HFFc6 (cell line): ENCODE results near the gene IDH3B. TPM values are rescaled to one million over a fixed set of nuclear protein-coding genes. Genes with fewer than 3 reads are reported as not detected.
A peak's percentile ranks its signal among the peaks of the same experiment; 100 is the strongest.

Experiments used
- DNase-seq: peaks from one replicate; pipeline ENCODE4 v3.0.0-alpha.2; 2018
- H3K27ac Mint-ChIP-seq: 2 replicates; pipeline ENCODE4 v1.8.0; 2020; ENCODE audit warnings: mild to moderate bottlenecking, mixed read lengths
- H3K27me3 Mint-ChIP-seq: 2 replicates; pipeline ENCODE4 v1.8.0; 2021; ENCODE audit warnings: mild to moderate bottlenecking, moderate library complexity, mixed read lengths; ENCODE audit not compliant: insufficient read depth
- H3K36me3 Mint-ChIP-seq: 2 replicates; pipeline ENCODE4 v1.8.0; 2021; ENCODE audit warnings: low read depth, mixed read lengths
- H3K4me1 Mint-ChIP-seq: 2 replicates; pipeline ENCODE4 v1.8.0; 2020; ENCODE audit warnings: low read depth, mixed read lengths
- H3K4me3 Mint-ChIP-seq: 2 replicates; pipeline ENCODE4 v1.8.0; 2020; ENCODE audit warnings: mild to moderate bottlenecking, moderate library complexity, mixed read lengths
- H3K9me3 Mint-ChIP-seq: 2 replicates; pipeline ENCODE4 v1.8.0; 2020; ENCODE audit warnings: mild to moderate bottlenecking, mixed read lengths
- CTCF ChIP-seq: fragments of 200-600 bp; sonication (generic); IDR thresholded peaks from 2 replicates; pipeline ENCODE4 v1.5.0; 2021; ENCODE audit warnings: antibody characterized with exemption, mild to moderate bottlenecking
- total RNA-seq, 6 experiments: library from RNA; stranded (reverse); fragmentation: NEBNext Ultra II Directional; extraction: Animal tissue kit (Norgen Biotek cat#: 25700); gene quantifications; 2 replicates in 1 of 6; 3 replicates in 5 of 6; pipeline ENCODE4 v1.2.3, GENCODE V29; 2021

Gene IDH3B
- total RNA-seq, 6 experiments from 2014 or later, result 63.1 to 87.8 (median 79.8) TPM

DNA sequence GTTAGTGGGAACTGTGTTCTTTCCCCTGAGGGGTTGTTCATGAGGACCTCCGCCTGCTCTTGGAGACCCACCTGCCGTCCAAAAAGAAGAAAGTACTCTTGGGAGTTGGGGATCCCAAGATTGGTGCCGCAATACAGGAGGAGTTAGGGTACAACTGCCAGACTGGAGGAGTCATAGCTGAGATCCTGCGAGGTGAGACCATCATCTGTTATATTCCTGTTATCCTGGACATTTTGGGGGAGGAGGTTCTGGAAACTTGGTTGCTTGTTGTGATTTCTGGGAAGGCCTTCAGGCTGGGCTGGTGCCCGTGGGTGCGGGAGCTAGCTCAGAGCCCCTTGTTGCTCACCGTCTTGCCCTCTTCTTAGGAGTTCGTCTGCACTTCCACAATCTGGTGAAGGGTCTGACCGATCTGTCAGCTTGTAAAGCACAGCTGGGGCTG lies 9.6 kb downstream of the IDH3B start:
- no peak for DNase-seq
- Mint-ChIP-seq H3K4me3 (peak overlapping the region; percentile 96), H3K27me3 (peaks cover 4% of the 10 kb centered on the region; the same call in 1 of the 2 replicates), H3K4me1 (peaks cover 34% of the 10 kb centered on the region), H3K27ac (peak overlapping the region; percentile 78), H3K36me3 (peaks cover 40% of the 10 kb centered on the region), H3K9me3 (no peaks in the 10 kb centered on the region)
- TF ChIP-seq CTCF, result no peak

GRCh38 chr20:2653556-2654383 lies 10.2 kb downstream of the IDH3B start:
- Mint-ChIP-seq H3K4me1 (peaks cover 34% of the 10 kb centered on the region), H3K36me3 (peaks cover 40% of the 10 kb centered on the region), H3K27ac (peak overlapping the region; percentile 78), H3K9me3 (no peaks in the 10 kb centered on the region), H3K27me3 (peaks cover 4% of the 10 kb centered on the region; the same call in 1 of the 2 replicates), H3K4me3 (peak overlapping the region; percentile 96)
- no peak for DNase-seq
- TF ChIP-seq CTCF, result no peak

DNA sequence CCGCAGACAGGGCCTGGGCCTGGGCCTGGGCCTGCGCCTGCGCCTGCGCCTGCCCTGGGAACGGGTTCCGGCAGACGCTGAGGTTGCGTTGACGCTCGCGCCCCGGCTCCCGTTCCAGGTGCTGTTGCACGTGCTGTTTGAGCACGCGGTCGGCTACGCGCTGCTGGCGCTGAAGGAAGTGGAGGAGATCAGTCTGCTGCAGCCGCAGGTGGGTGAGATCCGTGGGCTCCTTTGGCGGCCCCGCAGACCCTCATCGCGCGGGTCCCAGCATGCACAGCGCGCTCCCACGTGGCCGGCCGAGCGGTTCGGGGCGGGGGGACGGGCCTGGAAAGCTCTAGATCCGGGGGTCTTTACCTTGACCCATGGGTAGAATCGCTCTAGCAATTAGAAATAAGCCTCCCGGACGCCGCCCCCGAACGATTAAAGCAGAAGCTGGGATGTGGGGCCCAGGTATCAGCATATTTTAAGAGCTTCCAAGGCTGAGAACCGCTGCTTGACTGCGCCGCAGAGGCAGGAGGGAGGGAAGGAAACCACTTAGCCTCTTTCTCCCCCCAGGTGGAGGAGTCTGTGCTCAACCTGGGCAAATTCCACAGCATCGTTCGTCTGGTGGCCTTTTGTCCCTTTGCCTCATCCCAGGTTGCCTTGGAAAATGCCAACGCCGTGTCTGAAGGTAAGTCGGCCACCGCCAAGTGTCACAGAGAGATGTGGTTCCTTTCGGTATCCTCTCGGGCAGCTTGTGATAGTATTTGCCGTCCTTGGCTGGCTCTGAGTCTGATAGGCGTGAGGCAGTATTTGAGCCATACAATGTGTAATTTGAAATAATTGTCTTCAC lies 11.1 kb downstream of the IDH3B start:
- Mint-ChIP-seq H3K27me3 (peaks cover 4% of the 10 kb centered on the region; the same call in 1 of the 2 replicates), H3K4me1 (peaks cover 34% of the 10 kb centered on the region), H3K27ac (peak overlapping the region; percentile 78), H3K4me3 (peak overlapping the region; percentile 96), H3K9me3 (no peaks in the 10 kb centered on the region), H3K36me3 (peaks cover 40% of the 10 kb centered on the region)
- DNase-seq, result no peak
- no peak for TF ChIP-seq CTCF

DNA sequence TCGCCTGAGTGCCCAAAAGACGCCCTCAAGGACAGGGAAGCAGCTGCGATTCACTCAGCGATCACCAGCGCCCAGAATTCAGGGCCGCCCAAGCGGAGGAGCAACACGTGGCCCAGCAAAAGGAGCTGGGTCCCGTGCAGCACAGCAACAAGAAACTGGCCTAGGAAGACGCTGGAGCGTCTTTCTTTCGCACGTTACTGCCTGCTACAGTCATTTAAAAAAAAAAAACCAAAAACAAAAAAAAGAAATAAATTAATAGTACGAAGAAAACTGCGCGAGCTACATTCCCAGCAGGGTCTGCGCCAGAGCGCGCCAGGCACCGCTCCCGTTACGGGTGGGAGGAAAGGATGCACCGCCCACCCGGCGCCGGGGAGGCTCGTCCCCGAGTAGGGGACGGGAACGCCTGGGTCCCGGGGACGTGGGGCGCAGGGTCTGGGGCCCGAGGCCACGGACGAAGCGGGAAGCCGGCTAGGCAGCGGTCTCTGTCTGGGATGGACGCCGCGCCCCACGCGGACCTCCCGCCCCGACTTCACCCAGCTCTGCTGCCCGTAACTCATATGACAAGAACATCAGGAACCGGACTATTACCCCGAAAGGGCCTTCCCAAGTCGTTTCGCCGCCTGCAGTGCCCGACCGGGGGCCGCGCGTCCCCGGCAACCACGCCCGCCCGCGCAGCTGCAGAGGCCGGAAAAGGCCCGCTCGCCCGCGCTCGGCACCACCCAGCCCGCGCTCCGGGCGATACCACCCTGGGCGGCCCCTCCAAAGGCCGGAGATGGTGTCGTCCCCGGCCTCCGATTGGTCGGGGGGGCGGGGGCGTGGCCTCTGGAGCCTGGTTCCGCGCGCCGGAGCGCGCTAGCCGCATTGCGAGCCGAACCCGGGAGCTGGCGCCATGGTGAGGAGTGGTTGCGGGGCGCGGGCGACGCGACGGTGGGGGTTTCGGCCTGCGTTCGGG lies 12.0 kb downstream of the IDH3B start, which contains the start of gene NOP56:
TSS of gene NOP56 (plus strand) at position 861 of the 952 bp plus-strand sequence. CDS start at position 890, 29 bp downstream.
- peak; percentile 81 for DNase-seq
- H3K36me3 Mint-ChIP-seq, result peaks cover 32% of the 10 kb centered on the region
- TF ChIP-seq CTCF, result no peak

DNA sequence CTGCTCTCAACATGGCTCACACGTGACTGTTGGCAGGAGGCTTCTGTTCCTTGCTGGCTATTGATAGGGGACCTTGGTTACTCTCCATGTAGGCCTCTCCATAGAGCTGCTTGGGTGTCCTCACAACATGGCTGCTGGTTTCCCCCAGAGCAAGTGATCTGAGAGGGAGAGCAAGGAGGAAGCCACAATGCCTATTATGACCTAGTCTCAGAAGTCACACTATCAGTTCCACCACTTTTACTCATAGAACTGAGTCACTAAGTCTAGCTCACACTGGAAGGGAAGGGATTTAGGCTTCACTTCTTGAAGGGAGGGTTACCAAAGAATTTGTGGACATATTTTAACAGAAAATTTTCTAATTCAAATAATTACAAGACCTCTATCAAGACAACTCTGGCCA lies 20.3 kb downstream of the IDH3B start:
- no peak for TF ChIP-seq CTCF
- Mint-ChIP-seq H3K36me3 (peaks cover 4% of the 10 kb centered on the region; the same call in 1 of the 2 replicates), H3K27ac (no peak overlapping the region), H3K4me1 (peaks cover 5% of the 10 kb centered on the region; the same call in 1 of the 2 replicates), H3K27me3 (peaks cover 5% of the 10 kb centered on the region), H3K9me3 (no peaks in the 10 kb centered on the region), H3K4me3 (no peak overlapping the region)
- no peak for DNase-seq

More for the DNA sequence above, 12.0 kb downstream of the IDH3B start, which contains the start of gene NOP56:
- Mint-ChIP-seq H3K4me1 (peaks cover 33% of the 10 kb centered on the region), H3K27ac (peak within 1 kb of the TSS; percentile 91), H3K9me3 (no peaks in the 10 kb centered on the region), H3K27me3 (0 out of 2 replicates have a peak, but pooled peaks cover 3% of the 10 kb centered on the region), H3K4me3 (peak within 1 kb of the TSS; percentile 96)
